ENCODE data around the gene JOSD1. TPM values are rescaled to one million over a fixed set of nuclear protein-coding genes. Genes with fewer than 3 reads are reported as not detected.

Gene JOSD1
- total and polyA plus RNA-seq, 4 donors: 17.8 to 64.0 (median 43.8) TPM

GRCh38 chr22:38694049-38694448, 6.7 kb downstream of the JOSD1 start:
- peaks cover 5 to 15% (median 9%) of the 10 kb centered on the region in 4 donors for H3K36me3 ChIP-seq (ENCODE audit: control insufficient read depth in 4 of 4, insufficient read depth in 4 of 4, low read length in 4 of 4)
- no peaks in the 10 kb centered on the region for H3K27me3 ChIP-seq (ENCODE audit: control insufficient read depth in 3 of 3, insufficient read depth in 3 of 3, low read length in 2 of 3)
- no peak overlapping the region for H3K4me3 ChIP-seq
- no peak for ATAC-seq (ENCODE audit: insufficient read depth, low FRiP score)
- H3K27ac ChIP-seq (ENCODE audit: low read depth in 1 of 2, low read length in 1 of 2): peak overlapping the region in 1 of 2 donors; percentile 56
- DNase-seq: no peak
- TF ChIP-seq CTCF (IDR thresholded peaks at IDR 0.05; ENCODE audit: control extremely low read depth, extremely low read depth): no peak
- WGBS, 2 donors: 66% methylated on average over 2 of the region's 2 CpGs
- no peaks in the 10 kb centered on the region for H3K9me3 ChIP-seq (ENCODE audit: control insufficient read depth in 4 of 4, insufficient read depth in 3 of 4, low read length in 3 of 4)
- H3K9ac ChIP-seq (ENCODE audit: insufficient read depth in 1 of 2, low read length in 2 of 2): no peak overlapping the region
- peaks cover 12 to 32% (median 17%) of the 10 kb centered on the region in 5 donors for H3K4me1 ChIP-seq (ENCODE audit: control insufficient read depth in 5 of 5, insufficient read depth in 5 of 5, low read length in 5 of 5)

GRCh38 chr22:38689651-38690050, 11.1 kb downstream of the JOSD1 start:
- Histone ChIP-seq H3K36me3 (ENCODE audit: control insufficient read depth in 4 of 4, insufficient read depth in 4 of 4, low read length in 4 of 4) (peaks cover 11 to 44% (median 29%) of the 10 kb centered on the region in 4 donors), H3K27ac (ENCODE audit: low read depth in 1 of 2, low read length in 1 of 2) (no peak overlapping the region), H3K9me3 (ENCODE audit: control insufficient read depth in 4 of 4, insufficient read depth in 3 of 4, low read length in 3 of 4) (no peaks in the 10 kb centered on the region), H3K4me3 (no peak overlapping the region), H3K27me3 (ENCODE audit: control insufficient read depth in 3 of 3, insufficient read depth in 3 of 3, low read length in 2 of 3) (no peaks in the 10 kb centered on the region), H3K9ac (ENCODE audit: insufficient read depth in 1 of 2, low read length in 2 of 2) (no peak overlapping the region), H3K4me1 (ENCODE audit: control insufficient read depth in 5 of 5, insufficient read depth in 5 of 5, low read length in 5 of 5) (peaks cover 0 to 4% (median 0%) of the 10 kb centered on the region in 5 donors)
- TF ChIP-seq CTCF (IDR thresholded peaks at IDR 0.05; ENCODE audit: control extremely low read depth, extremely low read depth): no peak
- 65 to 96% methylated on average over 1 of the region's 1 CpG for WGBS, 2 donors
- DNase-seq: no peak
- no peak for ATAC-seq (ENCODE audit: insufficient read depth, low FRiP score)

DNA sequence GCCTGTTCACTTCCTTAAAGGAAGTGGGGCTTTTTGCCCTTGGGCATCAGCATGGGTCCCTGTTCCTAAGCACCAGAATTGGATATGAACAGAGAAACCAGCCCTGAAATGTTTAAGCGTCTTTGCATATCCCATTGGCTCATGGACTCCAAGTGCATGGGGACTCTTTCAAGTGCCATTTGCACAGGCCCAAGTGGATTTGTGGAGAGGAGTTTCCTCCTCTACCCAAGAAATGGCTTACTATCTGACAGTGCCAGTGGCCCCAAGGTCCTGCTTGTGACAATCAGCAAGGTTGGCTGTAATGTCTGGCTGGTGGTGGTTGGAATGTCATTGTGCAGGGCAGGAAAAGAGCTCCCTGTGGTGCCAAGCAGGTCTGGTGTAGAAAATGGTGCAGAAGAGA, 15.0 kb downstream of the JOSD1 start:
- peaks cover 22 to 44% (median 36%) of the 10 kb centered on the region in 4 donors for H3K36me3 ChIP-seq (ENCODE audit: control insufficient read depth in 4 of 4, insufficient read depth in 4 of 4, low read length in 4 of 4)
- no peak for TF ChIP-seq CTCF (IDR thresholded peaks at IDR 0.05; ENCODE audit: control extremely low read depth, extremely low read depth)
- ATAC-seq (ENCODE audit: insufficient read depth, low FRiP score): no peak
- no peaks in the 10 kb centered on the region for H3K9me3 ChIP-seq (ENCODE audit: control insufficient read depth in 4 of 4, insufficient read depth in 3 of 4, low read length in 3 of 4)
- H3K27ac ChIP-seq (ENCODE audit: low read depth in 1 of 2, low read length in 1 of 2): no peak overlapping the region
- H3K27me3 ChIP-seq (ENCODE audit: control insufficient read depth in 3 of 3, insufficient read depth in 3 of 3, low read length in 2 of 3): no peaks in the 10 kb centered on the region
- peaks cover 0 to 7% (median 4%) of the 10 kb centered on the region in 5 donors for H3K4me1 ChIP-seq (ENCODE audit: control insufficient read depth in 5 of 5, insufficient read depth in 5 of 5, low read length in 5 of 5)
- no peak overlapping the region for H3K9ac ChIP-seq (ENCODE audit: insufficient read depth in 1 of 2, low read length in 2 of 2)
- no peak overlapping the region for H3K4me3 ChIP-seq
- 86 to 96% methylated on average over 1 of the region's 1 CpG for WGBS, 2 donors
- DNase-seq: no peak

DNA sequence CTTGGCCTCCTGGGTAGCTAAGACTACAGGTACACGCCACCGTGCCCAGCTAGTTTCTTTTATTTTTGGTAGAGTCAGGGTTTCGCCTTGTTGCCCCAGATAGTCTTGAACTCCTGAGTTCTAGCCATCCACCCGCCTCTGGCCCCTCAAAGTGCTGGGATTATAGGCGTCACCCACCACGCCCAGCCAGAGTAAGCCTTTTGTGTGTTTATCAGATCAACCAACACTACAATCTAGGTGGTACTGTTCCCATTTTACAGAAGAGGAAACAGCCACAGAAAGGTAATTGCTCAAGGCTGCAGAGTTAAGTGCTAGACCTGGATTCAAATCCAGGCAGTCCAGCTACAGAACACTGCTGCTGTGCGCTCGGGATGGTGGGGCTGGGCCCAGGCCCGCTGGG, 15.8 kb downstream of the JOSD1 start:
- H3K36me3 ChIP-seq (ENCODE audit: control insufficient read depth in 4 of 4, insufficient read depth in 4 of 4, low read length in 4 of 4): peaks cover 22 to 44% (median 36%) of the 10 kb centered on the region in 4 donors
- H3K9ac ChIP-seq (ENCODE audit: insufficient read depth in 1 of 2, low read length in 2 of 2): no peak overlapping the region
- 95 to 97% methylated on average over 9 of the region's 9 CpGs for WGBS, 2 donors
- H3K4me1 ChIP-seq (ENCODE audit: control insufficient read depth in 5 of 5, insufficient read depth in 5 of 5, low read length in 5 of 5): peaks cover 0 to 7% (median 4%) of the 10 kb centered on the region in 5 donors
- no peaks in the 10 kb centered on the region for H3K9me3 ChIP-seq (ENCODE audit: control insufficient read depth in 4 of 4, insufficient read depth in 3 of 4, low read length in 3 of 4)
- no peak overlapping the region for H3K4me3 ChIP-seq
- H3K27ac ChIP-seq (ENCODE audit: low read depth in 1 of 2, low read length in 1 of 2): no peak overlapping the region
- DNase-seq (no peak), ATAC-seq (ENCODE audit: insufficient read depth, low FRiP score) (no peak)
- TF ChIP-seq CTCF (IDR thresholded peaks at IDR 0.05; ENCODE audit: control extremely low read depth, extremely low read depth): no peak
- H3K27me3 ChIP-seq (ENCODE audit: control insufficient read depth in 3 of 3, insufficient read depth in 3 of 3, low read length in 2 of 3): no peaks in the 10 kb centered on the region

All from lung (tissue), 12 donors.